Right atrium auricular region (tissue), 2 donors: Measurements from ENCODE around the gene POLE3. TPM values are rescaled to one million over a fixed set of nuclear protein-coding genes. Genes with fewer than 3 reads are reported as not detected.

Experiments used
- DNase-seq: peaks from one replicate; pipeline ENCODE4 v3.0.0-alpha.2; 2019; ENCODE audit warnings: low spot score
- H3K27ac ChIP-seq, 2 donors: fragments of 200-600 bp; sonication (generic); 1 replicate in 1 of 2; 2 replicates in 1 of 2; pipeline ENCODE4 v1.5.1; 2016 to 2019
- H3K27me3 ChIP-seq, 2 donors: fragments of 200-600 bp; sonication (generic); one replicate each; pipeline versions ENCODE4 v1.5.1 to v1.6.0; 2017 to 2019
- H3K36me3 ChIP-seq: fragments of 200-600 bp; sonication (generic); one replicate; pipeline ENCODE4 v1.5.1; 2016
- H3K4me1 ChIP-seq, 2 donors: fragments of 200-600 bp; sonication (generic); one replicate each; pipeline versions ENCODE4 v1.5.1 to v1.6.0; 2017 to 2019
- H3K4me3 ChIP-seq, 2 donors: fragments of 200-600 bp; sonication (generic); 1 replicate in 1 of 2; 2 replicates in 1 of 2; pipeline ENCODE4 v1.5.1; 2017 to 2019; ENCODE audit warnings: mild to moderate bottlenecking in 1 of 2, moderate library complexity in 1 of 2
- H3K9me3 ChIP-seq, 2 donors: fragments of 200-600 bp; sonication (generic); one replicate each; pipeline ENCODE4 v1.5.1; 2019
- total RNA-seq, 2 donors: library from RNA; depleted of rRNA; stranded (reverse); fragments of >200 nt; gene quantifications; one replicate each; pipeline ENCODE4 v1.1.0, GENCODE V29; 2016
- TF ChIP-seq, protein P1 (sequence below), 2 donors: fragments of 200-600 bp; sonication (generic); IDR thresholded peaks; one replicate each; pipeline ENCODE4 v1.5.1; 2019; ENCODE audit warnings: antibody characterized with exemption in 2 of 2

POLE3 gene
- total RNA-seq, 2 donors from 2014 or later: 17.9 to 21.5 TPM

DNA sequence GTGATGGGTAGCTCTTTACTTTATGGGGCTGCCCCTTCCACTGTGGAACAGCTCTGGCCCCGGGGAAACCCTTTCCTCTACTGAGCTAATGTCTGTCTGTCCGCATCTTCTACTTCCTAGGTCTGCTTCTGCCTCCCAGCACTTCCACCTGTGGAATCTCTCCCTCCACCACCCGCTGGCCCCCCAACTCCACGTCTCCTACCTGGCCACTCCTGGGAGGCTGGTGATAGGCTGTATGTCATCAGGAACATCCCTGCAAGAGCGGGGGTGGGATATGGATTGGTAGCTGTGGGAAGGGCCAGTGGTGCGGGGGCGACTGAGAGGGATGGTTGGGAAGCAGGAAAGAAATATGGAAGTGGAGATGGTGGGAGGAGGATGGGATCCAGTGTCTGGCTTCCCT, 18.6 kb downstream of the POLE3 start:
- peaks cover 50% of the 10 kb centered on the region for H3K36me3 ChIP-seq

GRCh38 chr9:113390192-113390960, 20.1 kb downstream of the POLE3 start:
- no peak overlapping the region for H3K27ac ChIP-seq
- peaks cover 51% of the 10 kb centered on the region for H3K36me3 ChIP-seq
- DNase-seq: no peak

More for the DNA sequence above, 18.6 kb downstream of the POLE3 start:
- H3K27me3 ChIP-seq: no peaks in the 10 kb centered on the region
- H3K9me3 ChIP-seq: no peaks in the 10 kb centered on the region
- H3K27ac ChIP-seq: no peak overlapping the region
- TF ChIP-seq, protein P1, sequence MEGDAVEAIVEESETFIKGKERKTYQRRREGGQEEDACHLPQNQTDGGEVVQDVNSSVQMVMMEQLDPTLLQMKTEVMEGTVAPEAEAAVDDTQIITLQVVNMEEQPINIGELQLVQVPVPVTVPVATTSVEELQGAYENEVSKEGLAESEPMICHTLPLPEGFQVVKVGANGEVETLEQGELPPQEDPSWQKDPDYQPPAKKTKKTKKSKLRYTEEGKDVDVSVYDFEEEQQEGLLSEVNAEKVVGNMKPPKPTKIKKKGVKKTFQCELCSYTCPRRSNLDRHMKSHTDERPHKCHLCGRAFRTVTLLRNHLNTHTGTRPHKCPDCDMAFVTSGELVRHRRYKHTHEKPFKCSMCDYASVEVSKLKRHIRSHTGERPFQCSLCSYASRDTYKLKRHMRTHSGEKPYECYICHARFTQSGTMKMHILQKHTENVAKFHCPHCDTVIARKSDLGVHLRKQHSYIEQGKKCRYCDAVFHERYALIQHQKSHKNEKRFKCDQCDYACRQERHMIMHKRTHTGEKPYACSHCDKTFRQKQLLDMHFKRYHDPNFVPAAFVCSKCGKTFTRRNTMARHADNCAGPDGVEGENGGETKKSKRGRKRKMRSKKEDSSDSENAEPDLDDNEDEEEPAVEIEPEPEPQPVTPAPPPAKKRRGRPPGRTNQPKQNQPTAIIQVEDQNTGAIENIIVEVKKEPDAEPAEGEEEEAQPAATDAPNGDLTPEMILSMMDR (IDR thresholded peaks at IDR 0.05): no peak
- DNase-seq: no peak
- no peak overlapping the region for H3K4me3 ChIP-seq
- no peaks in the 10 kb centered on the region for H3K4me1 ChIP-seq

GRCh38 chr9:113389451-113389850, 21.0 kb downstream of the POLE3 start:
- Histone ChIP-seq H3K36me3 (peaks cover 51% of the 10 kb centered on the region), H3K27ac (no peak overlapping the region), H3K4me3 (no peak overlapping the region), H3K4me1 (no peaks in the 10 kb centered on the region), H3K27me3 (no peaks in the 10 kb centered on the region), H3K9me3 (no peaks in the 10 kb centered on the region)
- no peak for DNase-seq
- TF ChIP-seq, protein P1 (IDR thresholded peaks at IDR 0.05): no peak

More at GRCh38 chr9:113390192-113390960, 20.1 kb downstream of the POLE3 start:
- TF ChIP-seq, protein P1 (IDR thresholded peaks at IDR 0.05): no peak
- Histone ChIP-seq H3K27me3 (no peaks in the 10 kb centered on the region), H3K9me3 (no peaks in the 10 kb centered on the region), H3K4me1 (no peaks in the 10 kb centered on the region), H3K4me3 (no peak overlapping the region)

- Histone ChIP-seq H3K36me3 (peaks cover 51% of the 10 kb centered on the region), H3K27ac (no peak overlapping the region), H3K27me3 (no peaks in the 10 kb centered on the region), H3K4me3 (no peak overlapping the region), H3K9me3 (no peaks in the 10 kb centered on the region), H3K4me1 (no peaks in the 10 kb centered on the region)
- TF ChIP-seq, protein P1 (IDR thresholded peaks at IDR 0.05): no peak
- no peak for DNase-seq
Observed at GRCh38 chr9:113388833-113389232, 21.6 kb downstream of the POLE3 start.

DNA sequence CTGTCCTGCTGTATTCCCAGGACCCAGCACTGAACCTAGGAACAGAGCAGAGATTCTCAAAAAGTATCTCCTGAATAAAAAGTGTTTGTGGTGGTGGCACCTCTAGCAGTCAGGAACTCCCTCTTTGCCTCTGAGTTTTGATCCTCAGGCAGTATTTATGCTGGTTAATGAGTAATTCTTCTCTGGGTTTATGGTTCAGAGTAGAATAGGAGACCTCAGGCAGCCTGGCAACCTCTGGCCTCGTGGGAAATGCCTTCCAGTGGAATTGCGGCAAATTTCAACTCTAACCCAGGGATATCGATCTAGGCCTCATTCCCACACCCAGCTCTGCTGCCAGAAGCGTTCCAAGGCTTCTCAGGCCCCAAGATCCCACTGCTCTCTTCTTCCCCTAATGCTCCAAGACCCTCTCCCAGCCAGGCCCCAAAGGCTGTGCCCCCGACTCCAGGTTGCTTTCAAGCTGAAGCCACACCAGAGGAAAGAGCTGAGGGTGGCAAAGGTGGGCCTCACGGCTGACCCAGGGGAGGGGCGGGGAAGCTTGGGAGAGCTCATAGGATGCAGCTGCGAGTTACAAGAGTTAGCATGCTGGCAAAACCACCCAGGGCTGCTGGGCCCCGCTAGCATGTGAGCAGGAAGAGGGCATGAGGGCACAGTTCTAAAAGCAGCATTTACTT, 22.8 kb downstream of the POLE3 start:
- Histone ChIP-seq H3K27me3 (no peaks in the 10 kb centered on the region), H3K4me1 (no peaks in the 10 kb centered on the region), H3K36me3 (peaks cover 51% of the 10 kb centered on the region), H3K9me3 (no peaks in the 10 kb centered on the region), H3K4me3 (no peak overlapping the region), H3K27ac (no peak overlapping the region)
- DNase-seq: no peak
- TF ChIP-seq, protein P1 (IDR thresholded peaks at IDR 0.05): no peak
